Measurements from ENCODE around the gene ALG6.
"Not testable (repeated sequence)": the region's sequence is repeated elsewhere in the genome, so short reads cannot be mapped to it uniquely, and the experiment has no call there.

Gene ALG6

GRCh38 chr1:63328781-63329180 lies 38.6 kb upstream of the ALG6 start:
- DNase-seq = no peak

- no peak for DNase-seq
Observed at GRCh38 chr1:63329621-63330330, 37.7 kb upstream of the ALG6 start.

- no peak for DNase-seq
Observed at GRCh38 chr1:63330331-63330916, 37.0 kb upstream of the ALG6 start.

- DNase-seq = no peak
Observed at GRCh38 chr1:63342402-63342801, 25.0 kb upstream of the ALG6 start.

- DNase-seq = no peak
Observed at GRCh38 chr1:63343922-63344321, 23.5 kb upstream of the ALG6 start.

- no peak for DNase-seq
Observed at GRCh38 chr1:63350320-63350719, 17.1 kb upstream of the ALG6 start.

DNA sequence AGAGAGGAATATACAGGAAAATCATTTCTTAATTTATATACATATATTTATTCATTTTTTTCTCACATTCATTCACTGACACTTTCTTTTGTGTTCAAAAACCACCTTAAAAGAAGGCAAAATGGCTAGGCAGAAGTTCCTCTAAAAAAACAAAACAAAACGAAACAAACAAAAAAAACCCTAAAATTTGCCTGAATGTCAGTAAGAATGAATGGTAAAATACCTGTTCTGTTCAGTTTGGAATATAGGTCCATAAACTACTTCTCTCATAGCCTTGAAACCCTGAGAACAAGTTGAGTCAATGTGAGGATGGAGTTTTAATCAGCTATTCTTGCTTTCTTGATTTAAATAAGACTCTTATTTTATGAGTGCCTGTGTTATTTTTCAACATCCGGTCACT lies 14.7 kb upstream of the ALG6 start:
- no peak for DNase-seq

DNA sequence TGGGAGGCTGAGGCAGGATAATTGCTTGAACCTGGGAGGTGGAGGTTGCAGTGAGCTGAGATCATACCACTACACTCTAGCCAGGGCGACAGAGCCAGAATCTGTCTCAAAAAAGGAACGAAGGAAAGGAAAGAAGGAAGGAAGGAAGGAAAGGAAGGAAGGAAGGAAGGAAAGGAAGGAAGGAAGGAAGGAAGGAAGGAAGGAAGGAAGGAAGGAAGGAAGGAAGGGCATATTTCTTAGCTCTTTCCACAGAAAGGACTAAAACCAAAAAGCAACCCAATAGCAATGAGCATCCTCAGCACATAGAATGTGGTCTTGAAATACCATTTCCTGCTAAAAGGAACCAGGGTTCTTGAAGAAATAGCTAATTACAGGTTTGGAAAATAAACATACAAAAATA lies 11.2 kb upstream of the ALG6 start:
- not testable (repeated sequence) for DNase-seq

DNA sequence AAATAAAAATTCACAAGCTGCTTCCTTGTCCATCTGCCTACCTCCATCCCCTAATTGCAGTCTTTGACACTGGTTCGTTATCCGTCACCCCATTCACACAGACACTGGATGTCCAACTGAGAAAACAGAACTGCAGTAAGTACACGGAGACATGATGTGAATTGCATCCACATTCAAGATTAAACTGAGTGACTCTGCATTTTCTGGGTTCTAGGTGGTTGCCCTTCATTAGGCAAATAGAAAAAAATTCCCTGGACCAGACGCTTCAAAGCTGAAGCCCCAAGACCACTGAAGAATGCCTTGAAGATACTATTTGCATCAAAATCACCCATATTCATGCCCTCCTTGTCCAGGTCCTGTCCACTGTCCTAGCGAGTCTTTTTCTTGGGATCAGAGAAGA lies 7.9 kb upstream of the ALG6 start:
- no peak for DNase-seq

- no peak for DNase-seq
Observed at GRCh38 chr1:63362073-63362472, 5.4 kb upstream of the ALG6 start.

DNA sequence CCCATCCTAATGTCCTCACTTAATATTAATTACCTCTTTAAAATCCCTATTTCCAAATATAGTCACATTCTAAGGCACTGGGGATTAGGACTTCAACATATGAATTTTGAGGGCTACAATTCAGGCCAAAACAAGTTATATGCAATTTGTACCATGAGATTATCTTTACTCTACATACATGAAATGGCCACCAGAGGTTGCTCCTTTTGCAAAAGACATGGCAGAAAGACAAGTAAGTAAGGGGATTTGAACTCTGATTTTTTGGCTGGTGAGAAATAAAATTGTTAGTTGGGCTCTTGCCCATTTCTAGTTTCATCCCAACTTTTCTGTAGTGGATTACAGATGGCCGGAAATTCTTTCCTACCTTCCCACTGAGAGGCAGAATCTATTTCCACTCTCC lies 4.8 kb upstream of the ALG6 start:
- no peak for DNase-seq

DNA sequence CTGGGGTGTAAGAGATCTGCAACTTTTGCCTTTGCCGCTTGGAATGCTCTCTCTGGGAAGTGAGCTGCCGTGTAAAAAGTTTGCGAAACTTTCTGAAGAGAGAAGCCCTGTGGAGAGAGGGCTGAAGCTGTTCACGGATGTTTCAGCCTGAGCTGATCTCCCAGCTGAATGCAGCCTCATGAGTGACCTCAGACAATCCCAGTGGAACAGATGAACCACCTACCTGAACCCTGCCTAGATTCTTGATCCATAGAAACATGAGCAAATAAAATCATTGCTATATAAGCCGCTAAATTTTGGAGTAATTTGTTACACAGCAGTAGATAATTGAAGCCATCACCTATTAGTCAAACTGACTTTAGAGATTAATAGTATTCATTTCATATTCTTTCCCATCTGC lies 4.4 kb upstream of the ALG6 start:
- DNase-seq = no peak

DNA sequence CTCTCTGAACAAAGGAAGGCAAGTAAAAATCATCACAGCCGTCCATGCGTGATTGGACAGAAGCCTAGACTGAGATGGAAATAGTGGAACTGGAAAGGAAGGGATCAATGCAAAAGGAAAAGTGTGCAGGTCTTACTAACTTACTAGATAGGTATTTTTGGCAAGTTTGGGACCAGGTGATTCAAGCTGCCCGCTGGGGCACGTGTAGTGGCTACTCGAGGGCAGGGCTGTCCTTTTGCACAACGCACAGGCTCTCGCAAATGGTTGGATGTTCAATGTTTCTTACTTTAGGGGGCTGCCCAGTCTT lies 566 bp upstream of the ALG6 start:
- no peak for DNase-seq

DNA sequence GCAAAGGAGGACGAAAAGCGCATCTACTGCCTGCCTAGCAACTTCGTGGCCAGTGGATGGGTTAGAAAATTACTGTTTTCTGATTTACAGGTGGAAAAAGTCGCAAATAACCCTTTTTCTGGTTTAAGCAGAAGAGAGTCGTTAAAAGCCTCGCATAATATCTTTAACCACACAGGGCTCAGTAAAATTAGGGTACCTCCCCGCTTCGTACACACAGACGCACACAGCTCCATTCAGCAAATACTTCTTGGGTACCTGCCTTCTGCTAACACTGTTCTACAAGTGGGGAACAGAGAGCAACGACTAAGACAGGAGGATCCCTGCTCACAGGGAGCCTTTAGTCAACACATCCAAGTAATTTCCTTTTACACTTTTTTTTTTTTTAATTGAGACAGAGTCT lies 704 bp downstream of the ALG6 start:
- no peak for DNase-seq

- DNase-seq = no peak
Observed at GRCh38 chr1:63379583-63379982, 12.2 kb downstream of the ALG6 start.

DNA sequence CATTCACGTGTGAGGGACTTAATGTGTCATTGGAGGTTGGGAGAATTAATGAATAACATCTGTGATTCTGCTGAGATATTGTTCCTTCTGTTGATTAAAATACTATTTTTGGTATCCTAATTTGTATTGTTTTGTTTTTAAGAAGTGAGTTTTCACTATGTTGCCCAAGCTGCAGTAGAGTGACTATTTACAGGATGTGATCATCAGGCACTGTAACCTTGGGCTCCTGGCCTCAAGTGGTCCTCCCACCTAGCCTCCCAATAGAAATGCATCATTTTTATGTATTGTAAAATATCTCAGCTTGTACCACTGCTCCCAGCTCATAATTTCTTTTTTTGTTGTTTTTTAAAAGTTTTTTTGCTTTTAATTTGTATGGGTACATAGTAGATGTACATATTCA lies 14.3 kb downstream of the ALG6 start:
- no peak for DNase-seq

DNA sequence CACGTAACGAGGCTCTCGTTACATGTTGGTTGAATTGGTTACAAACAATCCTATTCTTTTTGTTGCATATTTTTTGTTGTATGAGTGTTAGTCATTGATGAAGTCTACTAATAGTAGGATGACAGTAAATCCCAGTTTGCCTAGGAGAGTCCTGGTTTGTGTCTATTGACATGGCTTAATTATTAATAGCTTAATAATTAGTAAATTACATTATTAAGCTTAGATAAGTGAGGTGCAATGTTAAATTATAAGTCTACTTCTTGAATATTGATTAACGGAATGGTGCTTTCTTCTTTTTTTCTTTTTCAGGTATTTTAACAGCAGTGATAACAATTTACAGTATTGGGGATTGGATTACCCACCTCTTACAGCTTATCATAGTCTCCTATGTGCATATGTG lies 34.5 kb downstream of the ALG6 start:
- DNase-seq = no peak

GRCh38 chr1:63403386-63403785 lies 36.0 kb downstream of the ALG6 start:
- peak in 1 of 5 donors; percentile 2 for DNase-seq

DNA sequence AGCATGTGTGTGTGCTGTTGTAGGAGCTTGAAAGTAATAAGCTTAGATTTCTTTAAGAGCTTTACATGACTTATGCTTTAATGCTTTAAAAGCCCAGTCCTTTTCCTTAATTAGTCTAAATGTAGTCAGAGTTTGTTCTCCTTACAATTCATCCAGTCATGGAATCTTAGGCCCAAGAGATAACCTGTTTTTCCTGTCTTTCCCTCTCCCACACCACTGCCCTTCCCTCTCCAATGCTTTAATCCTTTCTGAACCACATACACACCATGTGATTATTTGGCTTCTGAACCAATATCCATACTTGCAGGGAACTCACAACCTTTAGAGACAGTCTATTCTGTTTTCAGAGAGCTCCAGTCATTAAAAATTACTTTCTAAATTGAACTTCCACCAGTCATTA lies 37.6 kb downstream of the ALG6 start:
- no peak for DNase-seq

DNA sequence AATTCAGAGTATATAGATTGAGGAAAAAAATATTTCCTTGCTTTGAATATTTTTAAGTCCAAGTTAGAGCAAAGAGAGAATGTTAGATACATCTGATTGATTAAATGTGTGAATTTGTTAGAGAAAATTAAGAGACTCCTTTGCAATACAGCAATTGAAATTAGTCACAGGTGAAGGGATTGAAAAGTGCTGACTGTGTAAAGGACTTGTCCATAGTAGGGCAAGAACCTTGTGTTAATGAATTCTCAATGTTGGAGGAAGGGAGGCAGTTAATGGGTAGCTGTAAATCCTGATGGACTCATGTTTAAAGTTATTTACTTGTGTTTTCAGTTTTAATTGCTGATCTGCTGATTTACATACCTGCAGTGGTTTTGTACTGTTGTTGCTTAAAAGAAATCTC lies 38.6 kb downstream of the ALG6 start:
- no peak for DNase-seq

- no peak for DNase-seq
Observed at GRCh38 chr1:63407002-63407401, 39.6 kb downstream of the ALG6 start.

- DNase-seq = no peak
Observed at GRCh38 chr1:63408331-63408730, 40.9 kb downstream of the ALG6 start.

DNA sequence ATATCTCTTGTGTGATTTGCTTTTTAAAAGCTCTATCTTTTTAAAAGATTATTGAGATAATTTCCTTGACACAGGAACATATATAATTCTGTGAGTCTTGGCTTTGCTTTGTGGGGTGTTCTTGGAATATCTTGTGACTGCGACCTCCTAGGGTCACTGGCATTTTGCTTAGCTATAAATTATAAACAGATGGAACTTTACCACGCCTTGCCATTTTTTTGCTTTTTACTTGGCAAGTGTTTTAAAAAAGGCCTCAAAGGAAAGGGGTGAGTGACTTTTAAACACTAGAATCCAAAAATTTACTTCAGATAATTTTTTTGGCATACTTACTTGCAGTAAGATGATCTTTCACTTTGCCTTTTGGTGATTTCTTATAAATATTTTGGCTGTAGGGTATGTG lies 43.6 kb downstream of the ALG6 start:
- DNase-seq = no peak

DNA sequence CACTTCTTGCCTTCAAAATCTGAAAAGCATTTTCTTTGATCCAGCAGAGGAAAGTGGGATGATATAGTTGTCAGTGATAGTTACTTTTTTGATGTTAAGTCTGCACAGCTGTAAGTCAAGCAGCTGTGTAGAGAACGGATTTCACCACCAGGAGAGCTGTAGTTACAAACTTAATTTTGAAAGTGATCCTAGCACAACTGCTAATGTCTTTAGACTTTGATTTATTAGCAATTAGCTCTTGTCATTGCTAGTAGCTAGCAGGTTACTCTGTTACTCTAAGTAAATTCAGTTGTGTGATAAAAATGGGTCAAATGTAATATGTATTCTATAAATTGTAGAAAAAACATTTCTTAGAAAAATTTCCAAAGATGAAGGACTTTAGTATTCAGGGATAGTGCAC lies 46.0 kb downstream of the ALG6 start:
- no peak for DNase-seq

GRCh38 chr1:63414691-63415365 lies 47.4 kb downstream of the ALG6 start:
- DNase-seq = no peak

Data from T-helper 1 cell (primary cell).